Measurements from ENCODE around the gene MED14.

The MED14 gene

GRCh38 chrX:40663078-40663740, 72.1 kb downstream of the MED14 start:
- DNase-seq (ENCODE audit: low read depth): no peak

GRCh38 chrX:40661489-40661888, 73.9 kb downstream of the MED14 start:
- no peak for DNase-seq (ENCODE audit: low read depth)

- DNase-seq (ENCODE audit: low read depth): no peak
These were observed 75.0 kb downstream of the MED14 start for GRCh38 chrX:40660381-40660780.

- no peak for DNase-seq (ENCODE audit: low read depth)
These were observed 81.8 kb downstream of the MED14 start for GRCh38 chrX:40653535-40653934.

- no peak for DNase-seq (ENCODE audit: low read depth)
These were observed 82.7 kb downstream of the MED14 start for GRCh38 chrX:40652664-40653063.

- peak; percentile 38 for DNase-seq (ENCODE audit: low read depth)
These were observed 83.6 kb downstream of the MED14 start for GRCh38 chrX:40651620-40652223.

- peak; percentile 75 for DNase-seq (ENCODE audit: low read depth)
These were observed 87.8 kb downstream of the MED14 start, which contains the start of gene CXorf38 for GRCh38 chrX:40647307-40648197. CXorf38 (minus strand) TSS chrX:40647561; CDS start chrX:40647520, 41 bp downstream.

- no peak for DNase-seq (ENCODE audit: low read depth)
These were observed 88.6 kb downstream of the MED14 start for GRCh38 chrX:40646489-40647306.

- peak; percentile 69 for DNase-seq (ENCODE audit: low read depth)
These were observed 90.5 kb downstream of the MED14 start for GRCh38 chrX:40644821-40645358.

- peak; percentile 31 for DNase-seq (ENCODE audit: low read depth)
These were observed 91.2 kb downstream of the MED14 start for GRCh38 chrX:40644176-40644575.

GRCh38 chrX:40637687-40638086, 97.7 kb downstream of the MED14 start:
- no peak for DNase-seq (ENCODE audit: low read depth)

GRCh38 chrX:40632199-40632598, 103.1 kb downstream of the MED14 start:
- DNase-seq (ENCODE audit: low read depth): no peak

GRCh38 chrX:40628506-40628905, 106.8 kb downstream of the MED14 start:
- no peak for DNase-seq (ENCODE audit: low read depth)

GRCh38 chrX:40625294-40625693, 110.0 kb downstream of the MED14 start:
- DNase-seq (ENCODE audit: low read depth): no peak

- no peak for DNase-seq (ENCODE audit: low read depth)
These were observed 111.7 kb downstream of the MED14 start for GRCh38 chrX:40623665-40624064.

- DNase-seq (ENCODE audit: low read depth): no peak
These were observed 112.2 kb downstream of the MED14 start, which contains the start of gene MPC1L for GRCh38 chrX:40623139-40623536. MPC1L (plus strand) TSS chrX:40623428; CDS start chrX:40623566, 138 bp downstream.

- no peak for DNase-seq (ENCODE audit: low read depth)
These were observed 112.7 kb downstream of the MED14 start for GRCh38 chrX:40622479-40623138.

GRCh38 chrX:40617566-40617965, 117.8 kb downstream of the MED14 start:
- peak; percentile 21 for DNase-seq (ENCODE audit: low read depth)

GRCh38 chrX:40615976-40616375, 119.4 kb downstream of the MED14 start:
- DNase-seq (ENCODE audit: low read depth): no peak

- DNase-seq (ENCODE audit: low read depth): no peak
These were observed 122.8 kb downstream of the MED14 start for GRCh38 chrX:40612511-40612910.

- no peak for DNase-seq (ENCODE audit: low read depth)
These were observed 128.0 kb downstream of the MED14 start for GRCh38 chrX:40607381-40607780.
